Stimulated activated CD4-positive, alpha-beta T cell treated with anti-CD3 and anti-CD28 coated beads, TNF-alpha, amount 100 ng/mL, for 24 hours (primary cell): ENCODE data around the gene IL19.
"Not testable (repeated sequence)": the region's sequence is repeated elsewhere in the genome, so short reads cannot be mapped to it uniquely, and the experiment has no call there.

ENCODE experiments used
- DNase-seq, 3 experiments: peaks; one replicate each; pipeline ENCODE4 v3.0.0-alpha.2; 2020; ENCODE audit warnings: low read depth in 3 of 3

IL19 gene

DNA sequence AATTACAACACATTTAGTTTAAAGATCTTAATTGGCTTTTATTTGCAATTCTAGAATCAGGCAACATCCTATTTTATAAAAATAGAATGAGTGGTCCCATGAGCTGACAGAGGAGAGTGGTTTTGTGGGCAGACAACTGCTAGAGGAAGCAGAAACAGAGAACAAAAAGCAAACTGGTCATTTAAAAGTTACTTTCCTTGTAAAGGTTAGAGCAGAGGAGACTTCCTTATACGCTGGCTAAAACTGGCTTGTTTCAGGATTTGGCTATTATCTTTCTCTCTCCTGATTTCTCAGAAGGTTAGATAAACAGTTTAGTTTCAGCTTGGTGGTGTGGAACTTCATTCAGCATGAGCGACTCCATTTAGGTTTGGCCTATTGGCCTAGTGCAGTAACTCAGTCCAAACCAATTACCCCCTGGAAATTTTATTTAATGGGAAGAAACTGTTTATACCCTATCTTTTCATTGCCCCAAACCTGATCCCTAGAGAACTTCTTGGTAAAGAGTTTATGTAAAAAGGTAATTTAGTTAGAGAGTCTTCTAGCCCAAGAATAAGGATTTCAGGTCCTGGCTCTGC, 62.6 kb downstream of the IL19 start:
- no peak for DNase-seq

DNA sequence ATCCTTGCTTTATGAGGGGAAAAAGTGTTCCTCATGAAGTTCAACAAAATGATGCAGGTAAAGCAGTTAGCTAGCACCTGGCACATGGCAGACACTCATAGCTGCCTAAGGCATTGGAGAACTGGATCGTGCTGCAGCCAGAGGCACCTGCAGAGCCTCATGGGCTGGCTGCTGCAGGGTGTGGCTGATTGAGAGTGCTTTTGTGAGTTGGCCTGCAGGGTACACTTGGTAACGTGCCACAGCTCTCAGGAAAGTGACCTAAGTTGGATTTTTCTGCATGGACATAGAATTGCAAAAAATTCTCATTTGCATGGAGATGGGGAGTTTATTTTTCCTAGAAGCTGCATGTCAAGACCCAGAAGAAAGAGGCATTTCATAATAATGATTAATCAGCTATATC, 63.2 kb downstream of the IL19 start:
- no peak for DNase-seq

DNA sequence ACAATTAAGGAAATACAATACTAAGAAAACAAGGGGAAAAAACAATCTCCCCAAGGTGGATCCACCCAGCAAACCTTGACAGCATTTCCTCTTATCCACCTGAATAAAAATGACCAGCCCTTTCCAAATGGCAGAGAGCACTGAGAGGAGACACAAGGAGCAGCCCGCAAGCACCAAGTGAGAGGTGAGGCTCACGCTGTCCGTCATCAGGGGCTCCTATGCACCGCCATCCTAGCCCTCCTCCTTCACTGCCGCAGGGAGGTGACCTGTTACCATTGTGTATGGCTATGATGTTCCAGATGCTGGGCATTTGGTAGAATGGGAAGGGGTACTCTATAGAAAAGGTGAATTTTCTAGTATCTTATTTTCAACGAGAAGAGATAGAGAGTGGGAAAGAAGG, 63.6 kb downstream of the IL19 start:
- DNase-seq, result no peak

DNA sequence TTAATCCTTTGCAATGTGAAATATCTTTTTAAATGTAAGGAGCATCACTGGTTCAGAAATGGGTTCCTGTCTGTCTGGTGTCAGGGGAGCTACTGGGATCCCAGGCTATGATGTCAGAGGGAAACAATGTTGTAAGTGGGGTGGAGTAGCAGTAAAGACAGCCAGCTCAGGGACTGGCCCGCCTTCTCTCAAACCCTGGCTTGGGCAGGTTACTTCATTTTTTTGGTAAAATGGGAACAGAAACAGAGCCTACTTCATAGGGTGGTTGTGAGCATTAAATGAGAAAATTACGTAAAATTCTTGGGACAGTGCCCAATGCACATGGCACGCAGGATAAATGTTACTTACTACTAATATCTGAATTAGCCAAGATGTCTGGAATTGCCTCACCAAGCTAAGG, 64.1 kb downstream of the IL19 start:
- DNase-seq, result no peak

DNA sequence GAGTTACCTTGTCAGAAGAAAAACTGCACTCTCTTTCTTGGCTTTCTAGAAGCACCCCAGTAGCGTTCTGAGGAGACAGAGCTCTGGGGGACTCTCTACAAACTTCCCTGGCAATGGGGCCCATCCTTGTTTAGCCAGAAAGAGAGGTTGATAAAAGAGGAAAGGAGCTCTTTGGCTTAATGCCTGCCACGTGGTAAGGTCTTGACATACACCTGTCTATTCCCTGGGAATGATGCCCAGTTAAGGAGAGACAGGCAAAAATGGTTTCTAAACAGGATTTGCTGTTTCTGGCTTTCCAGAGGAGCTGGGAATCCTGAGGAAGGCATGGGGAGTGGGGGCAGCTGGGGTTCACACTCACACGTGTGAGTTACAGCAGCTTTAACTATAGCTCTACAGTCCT, 64.6 kb downstream of the IL19 start:
- DNase-seq, result no peak

DNA sequence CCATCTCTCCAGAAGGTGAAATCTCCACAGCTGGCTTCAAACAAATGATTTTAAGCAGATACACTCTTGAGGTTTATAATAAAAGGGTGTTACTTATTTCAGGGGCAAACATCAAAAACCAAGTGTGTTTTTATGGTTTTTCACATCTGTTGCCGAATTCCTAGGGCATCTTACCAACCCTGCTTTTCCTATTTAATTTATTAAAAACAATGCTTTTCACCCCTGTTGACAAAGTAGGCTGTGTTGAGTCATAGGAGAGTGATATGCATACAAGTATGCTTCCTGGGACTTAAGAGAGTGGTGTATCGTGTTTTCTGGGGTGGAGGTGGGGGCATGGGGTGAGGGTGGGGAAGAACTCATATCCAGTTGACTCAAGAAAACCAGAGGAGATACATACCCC, 65.5 kb downstream of the IL19 start:
- DNase-seq, result no peak

DNA sequence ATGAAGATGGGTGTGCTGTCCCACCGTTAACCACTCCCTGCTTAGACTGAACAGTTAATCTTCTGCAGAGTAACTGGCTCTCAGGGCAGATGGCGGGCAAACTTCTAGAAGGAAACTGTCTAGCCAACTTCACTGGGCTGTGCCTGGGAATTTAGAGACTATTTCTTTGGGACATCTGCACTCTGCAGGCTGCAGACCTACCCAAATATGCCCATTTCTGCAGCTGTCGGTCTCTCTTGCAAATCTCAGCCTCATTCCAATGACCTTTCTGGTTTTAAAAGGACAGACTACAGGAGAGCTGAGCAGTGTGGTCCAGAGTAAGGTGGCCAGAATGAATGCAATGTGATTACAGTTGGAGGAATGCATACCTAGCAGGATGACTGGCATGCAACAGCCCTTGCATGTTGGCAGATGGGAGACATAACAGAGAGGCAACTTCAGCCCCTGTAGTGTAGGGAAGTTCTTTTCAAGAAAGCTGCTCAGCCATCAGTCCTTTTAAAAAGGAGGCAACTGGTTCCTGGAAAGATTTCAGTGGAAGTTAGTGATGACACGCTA, 68.5 kb downstream of the IL19 start:
- DNase-seq, result no peak

DNA sequence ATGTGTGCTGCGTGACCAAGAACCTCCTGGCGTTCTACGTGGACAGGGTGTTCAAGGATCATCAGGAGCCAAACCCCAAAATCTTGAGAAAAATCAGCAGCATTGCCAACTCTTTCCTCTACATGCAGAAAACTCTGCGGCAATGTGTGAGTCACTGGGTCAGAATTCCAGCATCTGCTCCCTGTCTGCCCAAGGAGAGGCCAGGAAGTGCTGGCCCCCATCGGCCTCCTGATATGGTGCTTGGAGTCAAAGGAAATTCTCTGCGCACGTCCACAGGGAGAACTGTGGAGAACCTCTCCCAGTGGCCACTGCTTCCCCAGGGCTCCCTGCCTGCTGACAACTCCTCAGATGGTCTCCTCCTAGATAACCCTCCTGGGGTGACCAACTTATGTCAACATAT, 69.3 kb downstream of the IL19 start:
- no peak for DNase-seq

DNA sequence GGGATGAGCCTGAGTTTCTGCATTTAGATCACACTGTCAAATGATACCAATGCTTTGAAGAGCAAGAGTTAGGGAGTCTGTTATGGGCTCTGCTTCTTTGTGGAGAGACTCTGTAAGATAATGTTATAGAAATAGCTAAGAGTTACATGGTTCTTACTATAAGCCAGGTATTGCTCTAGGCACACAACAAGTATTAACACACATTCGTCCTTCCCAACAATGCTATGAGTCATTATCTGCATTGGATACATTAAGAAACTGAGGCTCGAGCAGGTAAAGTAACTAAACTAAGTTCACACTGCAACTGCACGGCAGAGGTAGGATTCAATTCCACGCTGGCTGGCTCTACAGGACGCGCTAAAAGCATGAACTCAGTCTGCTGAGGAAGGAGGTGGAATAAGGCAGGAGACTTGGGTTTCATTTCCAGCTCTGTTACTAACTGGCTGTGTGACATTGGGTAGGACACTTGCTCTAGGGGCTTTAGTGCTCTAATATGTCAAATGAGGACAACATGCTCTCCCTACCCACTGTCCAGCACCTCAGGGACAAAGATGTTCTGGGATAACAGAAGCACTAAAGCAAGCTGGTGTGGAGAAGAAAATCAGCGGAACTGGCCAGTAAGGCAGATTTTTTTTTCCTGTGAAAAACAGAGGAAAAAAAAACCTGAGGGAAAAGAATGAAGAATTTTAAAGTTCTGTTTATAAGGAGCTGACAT, 71.2 kb downstream of the IL19 start:
- no peak for DNase-seq

DNA sequence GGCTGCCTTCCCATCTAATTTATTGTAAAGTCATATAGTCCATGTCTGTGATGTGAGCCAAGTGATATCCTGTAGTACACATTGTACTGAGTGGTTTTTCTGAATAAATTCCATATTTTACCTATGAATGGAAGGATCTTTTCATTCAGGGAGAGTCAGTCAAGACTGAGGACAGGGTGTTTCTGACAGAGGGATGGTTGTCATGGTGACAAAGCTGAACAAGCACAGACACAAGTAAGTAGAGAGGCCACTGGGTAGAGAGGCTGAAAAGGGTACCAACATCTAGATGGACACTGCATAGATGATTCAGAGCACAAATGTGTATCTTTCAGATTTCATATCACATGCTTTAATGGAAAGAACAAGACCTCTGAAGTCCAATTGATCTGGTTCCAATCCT, 72.3 kb downstream of the IL19 start:
- no peak for DNase-seq

DNA sequence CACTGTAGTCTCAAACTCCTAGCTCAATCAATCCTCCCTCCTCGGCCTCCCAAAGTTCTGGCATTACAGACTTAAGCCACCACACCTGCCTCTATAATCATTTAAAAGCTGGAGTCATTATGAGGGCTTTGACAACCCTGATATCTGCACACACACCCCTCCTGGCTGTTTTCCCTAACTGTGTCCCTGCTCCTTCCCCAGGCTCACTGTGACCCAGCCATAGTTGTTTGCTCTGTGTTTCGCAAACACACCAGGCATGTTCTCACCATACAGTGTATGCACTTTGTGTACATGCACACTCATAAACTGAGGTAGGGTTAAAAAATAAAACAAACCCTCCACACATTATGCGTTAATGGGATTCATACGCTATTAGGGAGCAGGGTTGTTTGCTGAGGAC, 73.1 kb downstream of the IL19 start:
- no peak for DNase-seq

DNA sequence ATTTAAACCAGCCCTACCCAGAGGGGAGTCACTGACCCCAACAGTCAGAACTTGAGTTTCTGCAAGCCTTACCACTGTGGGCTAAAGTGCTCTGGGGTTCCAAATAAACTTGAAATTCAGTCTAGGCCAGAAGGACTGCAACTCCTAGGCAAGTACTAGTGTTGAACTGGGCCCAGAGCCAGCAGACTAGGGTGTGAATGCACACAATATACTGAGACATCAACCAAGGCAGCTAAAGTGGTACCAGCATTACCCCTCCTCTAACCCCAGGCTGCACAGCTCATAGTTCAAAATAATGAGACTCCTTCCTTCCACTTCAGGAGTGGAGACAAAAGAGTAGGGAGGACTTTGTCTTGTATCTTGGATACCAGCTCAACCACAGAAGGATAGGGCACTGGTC, 75.9 kb downstream of the IL19 start:
- DNase-seq, result no peak

DNA sequence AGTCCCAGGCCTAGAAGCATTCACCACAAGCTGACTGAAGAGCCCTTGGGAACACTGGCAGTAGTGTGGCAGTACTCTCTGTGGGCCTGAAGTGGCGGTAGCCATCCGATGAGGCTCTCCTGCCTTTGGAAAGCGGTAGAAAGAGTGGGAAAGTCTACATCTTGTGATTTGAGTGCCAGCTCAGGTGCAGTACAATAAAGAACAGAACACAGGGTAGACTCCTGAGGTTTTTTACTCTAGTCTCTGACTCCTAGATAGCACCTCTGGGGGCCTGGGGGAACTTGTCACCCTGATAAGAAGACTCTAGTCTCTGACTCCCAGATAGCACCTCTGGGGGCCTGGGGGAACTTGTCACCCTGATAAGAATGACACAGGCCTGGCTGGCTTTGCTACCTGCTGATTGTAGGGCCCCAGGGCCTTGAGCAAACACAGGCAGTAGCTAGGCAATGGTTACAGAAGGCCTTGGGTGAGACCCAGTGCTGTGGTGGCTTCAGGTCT, 76.8 kb downstream of the IL19 start:
- no peak for DNase-seq

DNA sequence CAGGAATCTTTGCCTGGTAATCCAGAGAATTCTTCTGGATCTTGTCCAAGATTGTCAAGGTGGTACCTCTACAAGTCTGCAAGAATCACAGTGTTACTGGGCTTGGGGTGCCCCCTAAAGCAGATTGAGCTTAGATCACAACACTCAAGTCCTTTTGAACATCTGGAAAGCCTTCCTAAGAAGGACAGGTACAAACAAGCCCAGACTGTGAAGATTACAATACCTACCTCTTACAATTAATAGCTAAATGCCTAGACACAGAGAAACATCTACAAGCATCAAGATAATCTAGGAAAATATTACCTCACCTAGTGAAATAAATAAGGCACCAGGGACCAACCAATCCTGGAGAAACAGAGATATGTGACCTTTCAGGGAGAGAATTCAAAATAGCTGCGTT, 77.4 kb downstream of the IL19 start:
- DNase-seq, result no peak

DNA sequence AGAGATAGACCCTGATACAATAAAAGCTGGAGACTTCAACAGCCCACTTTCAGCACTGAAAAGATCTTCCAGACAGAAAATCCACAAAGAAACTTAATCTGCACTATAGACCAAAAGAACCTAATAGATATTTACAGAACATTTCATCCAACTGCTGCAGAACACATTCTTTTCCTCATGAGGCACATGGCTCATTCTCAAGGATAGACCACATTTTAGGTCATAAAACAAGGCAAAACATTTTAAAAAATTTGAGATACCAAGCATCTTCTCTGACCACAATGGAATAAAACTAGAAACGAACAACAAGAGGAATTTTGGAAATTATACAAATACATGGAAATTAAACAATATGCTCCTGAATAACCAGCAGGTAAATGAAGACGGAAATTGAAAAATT, 79.8 kb downstream of the IL19 start:
- DNase-seq, result no peak

DNA sequence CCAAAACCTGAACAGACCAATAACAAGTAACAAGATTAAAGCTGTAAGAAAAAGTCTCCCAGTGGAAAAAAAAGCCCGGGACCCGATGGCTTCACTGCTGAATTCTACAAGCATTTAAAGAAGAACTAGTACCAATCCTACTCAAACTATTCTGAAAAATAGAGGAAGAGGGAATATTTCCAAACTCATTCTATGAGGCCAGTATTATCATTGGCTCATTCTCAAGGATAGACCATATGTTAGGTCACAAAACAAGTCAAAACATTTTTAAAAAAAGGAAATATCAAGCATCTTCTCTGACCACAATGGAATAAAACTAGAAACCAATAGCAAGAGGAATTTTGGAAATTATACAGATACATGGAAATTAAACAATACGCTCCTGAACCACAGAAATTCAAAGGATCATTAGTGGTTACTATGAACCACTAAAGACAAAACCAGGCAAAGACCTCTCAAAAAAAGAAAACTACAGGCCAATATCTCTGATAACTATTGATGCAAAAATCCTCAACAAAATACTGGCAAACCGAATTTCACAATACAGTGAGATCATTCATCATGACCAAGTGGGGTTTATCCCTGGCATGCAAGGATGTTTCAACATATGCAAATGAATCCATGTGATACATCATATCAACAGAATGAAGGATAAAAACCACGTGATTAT, 80.9 kb downstream of the IL19 start:
- no peak for DNase-seq

DNA sequence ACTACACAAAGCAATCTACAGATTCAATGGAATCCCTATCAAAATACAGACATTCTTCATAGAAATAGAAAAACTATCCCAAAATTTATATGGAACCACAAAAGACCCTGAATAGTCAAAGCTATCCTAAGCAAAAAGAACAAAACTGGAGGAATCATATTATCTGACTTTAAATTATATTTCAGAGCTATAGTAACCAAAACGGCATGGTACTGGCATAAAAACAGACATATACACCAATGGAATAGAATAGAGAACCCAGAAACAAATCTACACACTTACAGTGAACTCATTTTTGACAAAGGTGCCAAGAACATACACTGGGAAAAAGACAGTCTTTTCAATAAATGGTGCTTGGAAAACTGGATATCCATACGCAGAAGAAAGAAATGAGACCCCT, 82.1 kb downstream of the IL19 start:
- DNase-seq, result not testable (repeated sequence)

DNA sequence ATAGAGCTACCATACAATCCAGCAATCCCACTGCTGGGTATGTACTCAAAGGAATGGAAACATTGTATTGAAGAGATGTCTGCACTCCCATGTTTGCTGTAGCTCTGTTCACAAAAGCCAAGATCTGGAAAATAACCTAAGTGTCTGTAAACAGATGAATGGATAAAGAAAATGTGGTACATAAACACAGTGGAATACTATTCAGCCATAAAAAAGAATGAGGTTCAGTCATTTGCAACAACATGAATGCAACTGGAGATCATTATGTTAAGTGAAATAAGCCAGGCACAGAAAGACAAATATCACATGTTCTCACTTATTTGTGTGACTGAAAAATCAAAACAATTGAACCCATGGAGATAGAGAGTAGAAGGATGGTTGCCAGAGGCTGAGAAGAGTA, 83.1 kb downstream of the IL19 start:
- DNase-seq, result not testable (repeated sequence)

DNA sequence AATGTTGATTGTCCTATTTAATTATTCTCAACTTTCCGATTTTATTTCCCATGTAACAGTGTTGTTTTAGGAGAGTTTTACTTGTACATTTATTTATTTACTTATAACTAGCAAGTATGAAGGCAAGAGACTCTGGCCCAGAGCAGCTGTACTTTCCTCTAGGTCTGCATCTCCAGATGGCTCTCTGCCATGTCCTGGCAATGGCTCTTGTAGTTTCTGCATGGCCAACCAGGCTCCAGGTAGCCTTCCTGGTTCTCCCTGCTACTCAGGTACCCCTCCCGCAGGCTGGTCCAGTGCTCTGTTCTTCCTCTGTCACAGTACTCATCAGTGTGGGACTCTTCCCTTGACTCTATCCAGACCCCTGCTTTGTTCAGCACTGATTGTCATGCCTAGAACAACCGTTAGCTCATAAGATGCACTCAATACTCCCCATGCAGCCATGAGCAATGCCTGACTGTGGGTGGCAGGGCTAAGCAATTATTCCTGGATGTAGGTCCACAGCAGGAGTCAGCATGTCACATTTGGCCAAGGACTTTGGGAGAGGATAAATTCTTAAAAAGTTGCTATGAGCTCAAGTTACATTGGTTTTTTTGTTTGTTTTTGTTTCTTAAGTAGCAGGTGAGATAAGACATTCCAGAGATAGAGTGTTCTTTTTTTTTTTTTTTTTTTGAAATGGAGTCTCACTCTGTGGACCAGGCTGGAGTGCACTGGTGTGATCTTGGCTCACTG, 84.0 kb downstream of the IL19 start:
- no peak for DNase-seq

DNA sequence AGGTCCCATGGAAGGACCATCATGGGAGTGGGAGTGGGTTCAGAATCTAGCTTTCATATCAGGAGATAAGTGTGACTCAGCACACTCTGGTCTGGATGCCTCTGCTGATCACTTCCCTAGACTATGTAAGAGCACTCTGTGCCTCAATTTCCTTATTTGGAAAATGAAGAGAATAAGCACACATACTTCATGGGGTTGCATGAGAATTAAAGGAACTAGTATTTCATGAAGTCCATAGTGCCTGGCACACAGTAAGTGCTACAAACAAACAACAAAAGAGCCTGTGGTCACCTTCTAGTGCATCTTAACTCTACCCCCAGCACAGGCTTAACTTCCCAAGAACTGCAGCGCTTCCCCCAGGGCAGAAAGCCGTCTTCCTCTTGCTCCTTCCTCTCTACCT, 85.3 kb downstream of the IL19 start:
- DNase-seq, result no peak

DNA sequence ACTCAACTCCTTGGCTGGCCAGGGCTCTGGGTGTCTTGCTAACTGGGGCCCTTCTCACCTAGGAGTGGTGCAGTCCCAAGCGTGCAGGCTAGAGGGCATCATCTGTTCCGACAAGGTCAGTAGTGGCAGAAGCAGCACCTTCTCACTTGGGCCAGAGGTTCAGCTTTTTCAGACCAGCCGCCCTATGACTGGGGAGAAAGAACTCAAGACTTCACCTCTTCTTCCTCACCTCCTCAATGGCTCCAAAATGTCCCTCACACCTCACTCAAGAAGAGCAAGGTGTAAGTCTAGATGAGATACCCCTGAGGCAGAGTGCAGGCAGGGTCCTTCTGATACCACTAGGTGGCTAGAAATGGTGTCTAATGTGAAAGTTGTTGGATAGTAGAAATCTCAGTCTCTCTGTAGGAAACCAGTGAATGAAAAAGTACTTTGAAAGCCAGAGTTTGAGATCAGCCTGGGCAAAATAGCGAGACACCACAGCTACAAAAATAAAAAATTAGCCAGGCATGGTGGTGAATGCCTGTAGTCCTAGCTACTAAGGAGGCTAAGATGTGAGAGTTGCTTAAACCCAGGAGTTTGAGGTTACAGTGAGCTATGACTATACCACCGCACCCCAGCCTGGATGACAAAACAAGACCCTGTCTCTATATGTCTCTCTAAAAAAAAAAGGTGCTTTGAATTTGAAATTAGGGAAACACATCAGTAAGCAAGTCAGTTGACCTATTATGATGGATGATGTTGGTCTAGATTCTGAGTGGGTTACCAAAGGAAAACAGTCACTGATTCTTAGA, 86.3 kb downstream of the IL19 start:
- DNase-seq, result no peak
